Loucy (cell line): ENCODE data around the gene PPM1L.

Experiments used
- H2AFZ ChIP-seq: fragments of 200-600 bp; sonication (generic); 2 replicates; pipeline ENCODE4 v1.6.0; 2016; ENCODE audit warnings: antibody characterized with exemption, mild to moderate bottlenecking, low read length, moderate library complexity
- H3F3A ChIP-seq: fragments of 200-600 bp; 2 replicates; pipeline ENCODE4 v1.6.0; 2016; ENCODE audit warnings: antibody characterized with exemption, low read depth, mild to moderate bottlenecking
- H3K27me3 ChIP-seq: fragments of 200-600 bp; sonication (generic); 2 replicates; pipeline ENCODE4 v1.6.1; 2014; ENCODE audit warnings: low read length, mild to moderate bottlenecking; ENCODE audit not compliant: insufficient read depth, poor library complexity, severe bottlenecking
- H3K36me3 ChIP-seq: fragments of 200-600 bp; sonication (generic); 2 replicates; pipeline ENCODE4 v1.6.1; 2016; ENCODE audit warnings: low read length; ENCODE audit not compliant: insufficient read depth
- H3K4me1 ChIP-seq: fragments of 200-600 bp; sonication (generic); 2 replicates; pipeline ENCODE4 v1.5.1; 2014; ENCODE audit warnings: low read length, mild to moderate bottlenecking; ENCODE audit not compliant: insufficient read depth, poor library complexity, severe bottlenecking
- H3K4me2 ChIP-seq: fragments of 200-600 bp; sonication (generic); 2 replicates; pipeline ENCODE4 v1.6.0; 2014; ENCODE audit warnings: antibody characterized with exemption, low read length, low read depth, mild to moderate bottlenecking; ENCODE audit not compliant: poor library complexity, severe bottlenecking
- H3K4me3 ChIP-seq: fragments of 200-600 bp; sonication (generic); 2 replicates; pipeline ENCODE4 v1.5.1; 2014; ENCODE audit warnings: low read length, mild to moderate bottlenecking, mixed read lengths; ENCODE audit not compliant: poor library complexity, severe bottlenecking
- H3K79me2 ChIP-seq: fragments of 200-600 bp; sonication (generic); 2 replicates; pipeline ENCODE4 v1.6.1; 2014; ENCODE audit warnings: low read length; ENCODE audit not compliant: insufficient read depth
- H3K9ac ChIP-seq: fragments of 200-600 bp; sonication (generic); 2 replicates; pipeline ENCODE4 v1.6.0; 2014; ENCODE audit warnings: mild to moderate bottlenecking, low read depth, low read length, moderate library complexity; ENCODE audit not compliant: poor library complexity, severe bottlenecking
- H3K9me2 ChIP-seq: fragments of 200-600 bp; sonication (generic); replicated peaks from 2 replicates; pipeline ENCODE4 v1.6.1; 2016; ENCODE audit warnings: low read depth, low read length, mixed read lengths
- H3K9me3 ChIP-seq: fragments of 200-600 bp; sonication (generic); 2 replicates; pipeline ENCODE4 v1.6.1; 2014; ENCODE audit warnings: mild to moderate bottlenecking, antibody characterized with exemption, low read length, low read depth; ENCODE audit not compliant: insufficient read depth
- H4K20me1 ChIP-seq: fragments of 200-600 bp; sonication (generic); 2 replicates; pipeline ENCODE4 v1.6.0; 2014; ENCODE audit warnings: antibody characterized with exemption, low read length, mild to moderate bottlenecking; ENCODE audit not compliant: insufficient read depth, poor library complexity, severe bottlenecking
- CTCF ChIP-seq: fragments of 200-600 bp; sonication (generic); conservative IDR thresholded peaks from 2 replicates; pipeline ENCODE4 v1.5.1; 2014; ENCODE audit warnings: mild to moderate bottlenecking, antibody characterized with exemption, low read length
- EZH2phosphoT487 ChIP-seq: fragments of 200-600 bp; IDR thresholded peaks from 2 replicates; pipeline ENCODE4 v1.6.1; 2018; ENCODE audit warnings: antibody characterized with exemption, mild to moderate bottlenecking, moderate library complexity, borderline replicate concordance

The PPM1L gene

DNA sequence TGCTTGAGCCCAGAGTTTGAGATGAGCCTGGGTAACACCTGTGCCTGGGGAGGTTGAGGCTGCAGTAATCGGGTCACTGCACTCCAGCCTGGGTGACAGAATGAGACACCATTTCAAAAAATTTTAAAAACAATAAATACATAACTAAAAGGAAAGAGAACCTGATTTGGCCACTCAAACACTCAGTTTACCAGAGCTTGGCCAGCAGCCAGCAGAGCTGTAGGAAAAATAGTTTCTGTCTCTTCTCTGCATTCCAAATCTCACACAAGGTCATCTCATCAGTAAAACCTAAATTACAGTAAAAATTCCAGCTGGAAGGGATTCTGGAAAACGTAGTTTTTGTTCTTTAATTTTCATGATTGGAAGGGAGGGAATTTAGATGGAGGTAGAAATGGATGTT, 7.8 kb upstream of the PPM1L start:
- H3K9me3 ChIP-seq, result no peaks in the 10 kb centered on the region
- no peak overlapping the region for H3K9ac ChIP-seq
- H4K20me1 ChIP-seq, result no peaks in the 10 kb centered on the region
- H3K36me3 ChIP-seq, result no peaks in the 10 kb centered on the region
- H3K4me2 ChIP-seq, result no peak overlapping the region
- no peak overlapping the region for H3K4me3 ChIP-seq
- no peaks in the 10 kb centered on the region for H3K27me3 ChIP-seq
- no peak overlapping the region for H2AFZ ChIP-seq
- TF ChIP-seq EZH2phosphoT487, result no peak
- no peak for TF ChIP-seq CTCF
- H3K79me2 ChIP-seq, result no peaks in the 10 kb centered on the region
- H3K4me1 ChIP-seq, result no peaks in the 10 kb centered on the region
- H3K9me2 ChIP-seq, result no peaks in the 10 kb centered on the region
- H3F3A ChIP-seq, result no peaks in the 10 kb centered on the region

DNA sequence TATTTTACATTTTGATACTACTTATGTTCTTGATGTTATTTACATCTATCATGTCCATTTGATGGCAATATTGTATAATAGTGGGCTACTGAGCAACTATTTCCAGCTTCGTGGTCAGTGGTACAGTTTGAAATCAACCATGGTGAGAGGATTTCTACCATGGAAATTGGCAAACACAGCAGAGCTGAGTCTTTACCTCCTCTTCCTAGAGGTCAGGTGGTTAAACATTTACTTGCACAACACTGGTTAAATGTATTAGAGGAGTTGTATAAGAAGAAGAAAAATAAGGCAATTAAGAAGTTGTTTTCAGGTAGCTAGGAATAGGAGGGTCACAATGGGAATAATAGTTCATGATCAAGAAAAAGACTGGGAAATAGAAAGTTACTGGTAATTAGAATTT, 7.2 kb upstream of the PPM1L start:
- Histone ChIP-seq H3K79me2 (no peaks in the 10 kb centered on the region), H3K9me2 (no peaks in the 10 kb centered on the region), H3K27me3 (no peaks in the 10 kb centered on the region), H3K9ac (no peak overlapping the region), H3K4me2 (no peak overlapping the region), H2AFZ (no peak overlapping the region), H3K9me3 (no peaks in the 10 kb centered on the region), H3K4me3 (no peak overlapping the region), H3K36me3 (no peaks in the 10 kb centered on the region), H3F3A (no peaks in the 10 kb centered on the region), H3K4me1 (no peaks in the 10 kb centered on the region), H4K20me1 (no peaks in the 10 kb centered on the region)
- TF ChIP-seq EZH2phosphoT487 (no peak), CTCF (no peak)

- H3K9me3 ChIP-seq, result no peaks in the 10 kb centered on the region
- peak overlapping the region; percentile 73 for H3K4me2 ChIP-seq
- peaks cover 5% of the 10 kb centered on the region for H3K4me1 ChIP-seq
- no peaks in the 10 kb centered on the region for H4K20me1 ChIP-seq
- no peak overlapping the region for H3K9ac ChIP-seq
- no peak for TF ChIP-seq CTCF
- no peak for TF ChIP-seq EZH2phosphoT487
- no peaks in the 10 kb centered on the region for H3F3A ChIP-seq
- H3K79me2 ChIP-seq, result 0 out of 2 replicates have a peak, but pooled peaks cover 3% of the 10 kb centered on the region
- H3K36me3 ChIP-seq, result no peaks in the 10 kb centered on the region
- no peaks in the 10 kb centered on the region for H3K27me3 ChIP-seq
- H3K9me2 ChIP-seq, result no peaks in the 10 kb centered on the region
- H2AFZ ChIP-seq, result no peak overlapping the region
- peak overlapping the region; percentile 77 for H3K4me3 ChIP-seq
Measured at GRCh38 chr3:160753953-160754352, 2.1 kb upstream of the PPM1L start.
